Skin of body (tissue), 2 donors: ENCODE results near the gene BMPER. TPM values are rescaled to one million over a fixed set of nuclear protein-coding genes. Genes with fewer than 3 reads are reported as not detected.
A peak's percentile ranks its signal among the peaks of the same experiment; 100 is the strongest.

Experiments
- DNase-seq: peaks from one replicate; lab custom pipeline; 2025; lab: John Stamatoyannopoulos, UW
- total RNA-seq: library from RNA; depleted of rRNA; stranded (reverse); fragments of >200 nt; gene quantifications from one replicate; pipeline ENCODE4 v1.2.3, GENCODE V29; 2014

The BMPER gene
- total RNA-seq: 13.3 TPM

DNA sequence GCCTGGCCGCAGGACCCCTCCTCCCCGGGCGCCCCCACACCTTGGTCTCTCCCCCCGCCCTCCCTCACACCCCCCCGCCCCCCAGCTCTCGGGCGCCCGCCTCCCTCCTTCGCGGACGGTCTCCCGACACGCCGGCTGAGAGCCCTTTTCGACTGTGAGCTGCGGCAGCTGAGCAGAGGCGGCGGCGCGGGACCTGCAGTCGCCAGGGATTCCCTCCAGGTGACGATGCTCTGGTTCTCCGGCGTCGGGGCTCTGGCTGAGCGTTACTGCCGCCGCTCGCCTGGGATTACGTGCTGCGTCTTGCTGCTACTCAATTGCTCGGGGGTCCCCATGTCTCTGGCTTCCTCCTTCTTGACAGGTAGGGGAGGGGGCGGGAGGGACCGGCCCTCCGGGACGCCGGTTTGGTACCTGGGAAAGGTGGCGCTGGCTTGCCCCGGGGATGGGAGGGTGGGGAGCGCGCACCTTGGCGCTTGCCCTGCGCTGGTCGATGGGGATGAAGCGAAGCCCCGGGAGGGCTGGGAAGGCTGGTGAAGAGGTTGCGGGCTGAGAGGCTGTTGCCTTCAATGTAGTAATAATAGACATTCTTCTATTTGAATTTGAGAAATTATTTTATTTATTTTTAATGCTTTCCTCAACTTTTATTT is at the start of gene BMPER:
Gene BMPER (plus strand): TSS at position 151 of the 644 bp plus-strand sequence. CDS start 75 bp downstream, at position 226.
- DNase-seq: no peak

DNA sequence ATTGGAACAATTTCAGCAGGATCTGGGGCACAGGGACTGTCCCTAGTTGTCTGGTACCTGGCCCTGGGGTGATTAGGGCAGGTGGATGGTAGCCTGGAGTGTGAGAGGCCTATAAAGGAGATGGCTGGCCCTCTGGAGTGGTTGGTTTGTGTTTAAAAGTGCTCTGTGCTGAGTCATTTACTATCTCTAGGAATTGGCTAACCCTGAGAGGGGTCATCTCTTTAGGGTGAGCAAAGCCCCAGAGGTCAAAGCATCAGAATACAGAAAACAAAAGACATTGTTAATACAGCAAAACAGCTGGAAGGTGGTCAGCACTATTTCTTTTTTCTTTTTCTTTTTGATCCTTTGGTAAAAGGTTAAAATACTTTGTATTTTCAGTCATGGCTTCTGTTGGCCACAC is 43.4 kb upstream of the BMPER start:
- DNase-seq: no peak

DNA sequence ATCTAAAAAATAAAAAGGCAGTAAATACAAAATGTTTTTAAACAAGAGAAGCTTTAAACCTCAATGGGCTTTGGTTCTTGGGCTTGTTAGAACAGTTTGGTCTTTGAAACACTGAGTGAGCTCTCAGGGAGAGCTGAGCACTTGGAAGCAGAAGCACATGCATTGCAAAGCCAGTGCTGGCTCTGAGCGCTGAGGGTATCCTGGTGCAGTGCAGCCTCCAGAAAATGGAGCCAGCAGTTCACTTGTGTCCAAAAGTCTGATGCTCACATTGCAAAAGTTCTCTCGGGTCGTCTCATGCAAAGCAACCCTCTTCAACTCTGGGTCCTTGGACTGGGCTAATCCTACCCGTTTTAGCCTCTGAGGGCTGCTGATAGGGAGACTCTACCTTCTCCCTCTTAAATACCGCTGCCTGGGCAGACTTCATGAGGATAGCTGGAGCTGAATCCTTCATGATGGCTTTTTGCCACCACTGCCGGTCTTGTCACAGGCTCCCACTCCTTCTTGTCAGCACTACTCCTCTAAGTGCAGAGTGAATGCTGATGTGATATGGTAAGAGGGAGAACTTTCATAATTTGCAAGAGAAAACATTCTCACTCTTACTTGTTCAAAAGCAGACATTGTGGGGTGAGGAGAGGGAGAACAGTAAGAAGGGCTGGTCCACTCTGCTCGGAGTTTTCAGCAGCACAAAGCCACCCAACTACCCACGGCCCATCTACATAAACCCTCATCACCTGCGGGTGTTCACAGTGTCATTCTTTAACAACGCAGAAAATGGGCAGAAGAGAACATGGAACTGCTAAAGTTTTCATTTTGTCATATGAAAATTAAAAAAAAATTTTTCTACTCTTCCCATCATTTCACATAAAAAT is 42.2 kb upstream of the BMPER start:
- no peak for DNase-seq

DNA sequence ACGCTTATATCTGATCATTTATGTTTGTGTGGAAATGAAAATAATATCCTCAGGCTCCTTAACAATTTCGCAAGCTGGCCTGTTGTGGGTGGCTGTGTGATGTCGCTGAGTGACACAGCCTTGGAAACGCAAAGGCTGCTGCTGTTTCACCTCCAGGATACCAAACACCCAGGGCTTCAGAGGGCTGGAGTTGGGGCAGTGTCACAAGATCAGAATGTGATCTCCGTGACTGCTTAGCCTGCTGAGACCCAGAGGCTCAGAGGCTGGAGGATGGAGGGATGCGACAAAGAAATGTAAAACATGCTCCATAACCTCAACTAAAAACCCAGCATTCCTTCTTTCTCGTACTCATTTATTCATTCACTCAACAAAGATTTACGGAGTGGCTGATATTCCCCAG is 37.2 kb upstream of the BMPER start:
- DNase-seq: no peak

DNA sequence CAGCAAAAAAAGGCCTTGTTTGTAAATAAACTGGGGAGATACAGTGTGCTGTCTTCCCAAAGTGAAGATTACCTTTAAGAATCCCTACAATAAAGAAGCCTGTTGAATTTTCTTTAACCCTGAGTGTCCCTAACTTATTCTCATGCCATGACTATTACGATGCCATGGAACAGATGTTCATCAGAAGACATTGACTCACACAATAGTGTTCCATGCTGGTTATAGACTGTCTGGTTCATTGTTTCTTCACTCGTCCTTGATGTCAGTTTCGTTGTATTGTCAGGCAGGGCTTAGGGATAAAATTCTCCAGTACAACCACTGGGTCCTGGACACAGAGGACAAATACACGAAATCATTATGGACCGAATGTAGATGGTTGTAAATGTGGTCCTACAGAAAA is 36.2 kb upstream of the BMPER start:
- no peak for DNase-seq

DNA sequence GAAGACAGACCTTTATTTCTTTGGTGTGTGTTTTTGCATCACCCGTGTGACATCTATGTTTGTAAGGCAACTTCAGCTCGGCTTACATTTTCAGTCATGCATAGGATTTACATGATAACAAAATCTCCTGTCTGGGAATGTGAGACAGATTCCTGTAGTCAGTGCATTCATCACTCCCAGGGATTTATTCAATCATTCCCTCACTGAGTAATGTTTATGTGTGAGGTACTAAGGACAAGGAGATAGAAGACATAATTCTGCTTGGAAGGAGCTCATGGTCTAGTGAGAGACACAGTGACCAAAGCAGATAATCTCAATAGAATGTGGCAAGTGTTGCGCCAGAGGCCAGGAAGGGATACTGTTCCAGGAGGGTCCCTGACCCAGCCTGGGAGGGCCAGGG is 35.2 kb upstream of the BMPER start:
- no peak for DNase-seq

DNA sequence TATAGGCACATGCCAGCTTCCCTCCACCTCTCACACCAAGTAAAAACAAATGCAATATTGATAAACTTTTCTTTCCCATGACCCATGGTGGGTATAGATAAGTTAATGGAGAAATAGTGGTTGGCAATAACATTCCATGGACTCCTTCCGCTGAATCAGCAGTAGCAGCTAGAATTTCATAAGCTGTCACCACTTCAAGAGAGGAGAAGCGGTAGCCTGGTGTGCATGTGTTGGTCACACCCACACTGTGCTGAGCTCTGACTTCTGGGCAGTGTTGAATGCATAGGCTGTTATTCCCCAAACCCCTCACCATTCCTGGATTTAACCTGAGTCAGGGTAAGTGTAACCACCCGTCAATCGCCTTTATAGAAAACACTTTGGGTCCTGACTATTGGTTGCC is 32.5 kb upstream of the BMPER start:
- no peak for DNase-seq

DNA sequence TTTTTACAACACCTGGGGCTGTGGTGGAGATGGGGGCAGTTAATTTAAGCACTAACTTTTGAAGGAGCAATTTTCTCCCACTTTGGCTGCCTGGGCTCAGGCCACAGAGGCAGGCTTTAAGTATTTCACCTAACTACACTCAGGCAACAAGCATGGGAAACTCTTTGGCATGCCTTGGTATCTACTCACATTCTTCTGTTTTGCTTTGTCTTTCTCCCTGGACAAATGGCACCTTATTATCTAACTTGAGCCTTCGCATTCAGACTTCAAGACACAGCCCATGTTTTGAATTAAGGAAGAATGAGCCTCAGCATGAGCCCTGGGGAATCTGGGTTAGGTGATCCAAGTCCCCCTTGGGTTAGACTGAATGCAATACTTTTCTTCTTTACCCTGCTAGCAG is 31.8 kb upstream of the BMPER start:
- DNase-seq: no peak

DNA sequence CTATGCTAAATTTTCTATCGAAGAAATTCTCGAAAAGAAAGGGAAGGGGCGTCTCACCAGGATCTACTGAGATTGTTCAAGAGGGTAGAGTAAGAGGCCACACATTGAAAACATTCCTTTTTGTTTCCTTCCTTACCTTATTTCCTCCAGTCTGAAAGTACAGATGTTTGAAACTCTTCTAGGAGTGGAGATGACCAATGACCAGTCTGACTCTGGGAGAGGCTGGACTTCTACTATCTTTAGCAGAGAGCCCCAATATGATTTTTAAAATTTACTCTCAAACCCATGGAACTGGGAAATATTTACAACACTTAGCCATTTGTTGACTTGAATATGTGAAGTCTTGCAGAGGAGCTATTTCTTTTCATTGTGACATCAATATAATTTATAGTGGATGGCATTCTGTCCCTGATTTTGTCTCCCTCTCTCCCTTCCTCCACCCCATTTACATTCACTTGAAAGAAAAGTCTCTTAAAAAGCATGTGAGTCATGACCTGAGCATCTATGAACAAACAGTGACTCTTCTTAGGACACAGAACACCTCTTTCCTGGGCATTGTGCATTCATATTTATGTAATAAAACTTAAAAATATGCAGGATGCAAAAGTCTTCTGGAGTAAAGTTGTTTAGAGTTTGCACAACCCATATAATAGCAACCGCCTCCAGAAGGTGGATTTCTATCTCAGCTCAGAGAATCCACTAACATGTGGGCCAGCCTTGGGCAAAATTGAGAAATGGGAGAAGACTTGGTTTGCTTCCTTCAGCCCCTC is 31.2 kb upstream of the BMPER start:
- no peak for DNase-seq

DNA sequence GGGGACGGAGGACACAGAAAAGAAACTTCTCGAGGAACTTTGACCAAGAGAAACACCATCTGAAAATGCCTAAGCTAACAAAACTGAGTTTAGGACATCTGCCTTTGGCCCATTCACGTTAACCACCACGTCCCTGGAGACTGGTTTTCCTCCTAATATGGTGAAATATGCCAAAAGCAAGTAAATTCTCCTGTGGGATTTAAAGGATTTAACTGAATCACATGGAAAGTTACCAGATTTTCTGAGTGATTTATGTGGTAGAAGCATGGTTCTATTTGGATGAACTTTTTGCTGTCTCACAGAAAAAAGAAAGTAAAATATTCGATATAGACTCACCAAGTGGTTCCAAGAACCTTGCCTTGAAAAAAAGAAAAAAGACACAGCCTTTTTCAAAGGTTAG is 30.4 kb upstream of the BMPER start:
- DNase-seq: peak; percentile 48

DNA sequence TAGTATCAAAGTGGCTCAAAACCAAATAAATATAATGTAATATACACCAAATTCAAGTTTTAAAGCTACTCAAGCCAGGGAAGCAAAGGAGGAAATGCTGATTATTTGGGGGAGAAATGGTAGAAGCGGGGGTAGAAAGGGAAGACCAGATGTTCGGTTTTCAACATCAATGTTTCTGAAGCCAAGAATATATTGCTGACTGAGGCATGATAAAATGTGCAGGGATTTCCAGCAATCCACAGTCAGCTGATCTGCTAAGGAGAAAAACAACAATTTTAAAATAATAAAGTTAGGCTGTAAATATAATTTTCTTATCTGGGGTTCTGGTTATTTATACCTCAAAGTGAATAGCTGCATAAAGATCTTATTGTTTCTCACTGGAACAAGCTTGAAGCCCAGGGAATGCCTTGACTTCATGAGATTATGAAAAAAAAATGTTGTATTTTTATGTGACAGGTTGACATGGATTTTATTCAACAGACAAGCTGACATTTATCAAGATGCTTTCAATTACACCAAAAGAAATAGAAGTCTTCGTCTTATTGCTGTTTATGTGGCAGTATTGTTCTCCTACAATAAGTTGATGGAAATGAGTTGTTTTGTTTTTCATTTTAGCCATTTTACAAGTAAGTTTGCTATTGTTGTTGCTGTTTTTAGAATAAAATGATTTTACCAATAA is 28.6 kb upstream of the BMPER start:
- DNase-seq: peak; percentile 39

DNA sequence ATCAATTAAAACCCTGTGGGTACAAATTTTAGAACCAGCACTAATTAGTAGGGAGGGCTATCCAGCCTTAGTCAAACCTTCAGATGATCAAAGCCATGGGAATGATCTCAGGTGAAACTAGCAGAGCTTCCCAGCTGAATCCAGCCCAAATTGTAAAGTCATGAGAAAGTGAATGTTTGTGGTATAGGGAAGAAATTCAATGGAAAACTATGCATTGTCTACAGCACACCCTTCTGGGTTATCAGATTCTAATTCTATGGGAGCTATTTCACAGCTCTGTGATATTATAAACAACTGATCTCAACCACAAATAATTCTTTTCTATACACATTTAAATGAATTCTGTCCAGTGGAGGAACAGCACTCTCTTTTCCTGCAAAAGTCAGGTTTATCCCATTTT is 24.6 kb upstream of the BMPER start:
- no peak for DNase-seq

DNA sequence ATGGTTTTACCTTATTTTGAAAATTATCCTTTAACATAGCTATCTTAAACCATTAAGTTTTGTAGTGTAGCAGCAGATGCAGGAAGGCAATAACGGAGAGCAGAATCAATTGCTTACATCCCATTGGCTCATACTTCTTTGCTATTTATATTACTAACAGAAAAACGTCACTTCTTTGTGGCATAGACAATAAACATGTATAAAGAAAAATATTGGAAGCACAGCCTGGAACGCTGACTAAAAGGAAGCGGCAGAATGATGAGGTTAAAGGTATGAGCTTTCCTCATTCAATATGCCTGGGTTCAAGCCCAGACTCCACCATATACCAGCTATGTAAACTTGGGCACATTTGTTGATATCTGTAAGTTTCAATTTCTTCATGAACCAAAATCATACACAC is 24.0 kb upstream of the BMPER start:
- DNase-seq: no peak

DNA sequence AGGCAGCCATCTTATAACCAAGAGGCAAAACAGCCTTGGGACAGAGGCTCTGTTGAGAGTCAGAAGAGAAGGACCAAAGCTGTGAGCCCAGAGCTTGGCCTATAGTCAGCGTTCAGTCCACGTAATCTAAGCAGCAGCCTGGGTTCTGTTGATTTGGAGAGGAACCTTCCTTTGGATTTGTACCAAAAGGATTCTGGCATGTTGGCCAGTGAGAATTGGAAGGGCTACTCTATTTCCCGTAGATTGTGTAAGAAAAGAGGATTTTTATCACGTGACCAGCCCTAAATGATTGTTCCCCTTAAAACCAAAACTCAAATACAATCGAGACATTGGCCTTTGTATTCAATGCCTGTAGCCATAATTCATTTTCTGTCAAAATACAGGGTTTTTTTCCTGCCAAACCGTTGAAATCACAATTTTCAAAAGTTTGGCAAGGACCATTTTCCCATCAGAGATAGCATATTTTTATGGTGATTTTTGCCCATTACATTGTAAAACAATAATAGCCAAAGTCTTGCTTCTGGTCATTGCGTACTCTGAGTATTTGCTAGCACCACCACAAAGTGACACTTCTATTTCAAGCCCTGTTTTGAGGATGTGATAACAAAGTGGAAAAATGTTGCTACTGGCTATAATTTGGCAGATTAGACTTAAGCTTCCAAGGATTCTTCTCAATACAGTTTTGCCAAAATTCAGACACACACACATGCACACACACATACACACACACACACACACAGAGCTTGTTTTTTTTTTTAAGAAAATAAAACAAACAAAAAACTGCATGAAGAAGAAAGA is 23.1 kb upstream of the BMPER start:
- no peak for DNase-seq

DNA sequence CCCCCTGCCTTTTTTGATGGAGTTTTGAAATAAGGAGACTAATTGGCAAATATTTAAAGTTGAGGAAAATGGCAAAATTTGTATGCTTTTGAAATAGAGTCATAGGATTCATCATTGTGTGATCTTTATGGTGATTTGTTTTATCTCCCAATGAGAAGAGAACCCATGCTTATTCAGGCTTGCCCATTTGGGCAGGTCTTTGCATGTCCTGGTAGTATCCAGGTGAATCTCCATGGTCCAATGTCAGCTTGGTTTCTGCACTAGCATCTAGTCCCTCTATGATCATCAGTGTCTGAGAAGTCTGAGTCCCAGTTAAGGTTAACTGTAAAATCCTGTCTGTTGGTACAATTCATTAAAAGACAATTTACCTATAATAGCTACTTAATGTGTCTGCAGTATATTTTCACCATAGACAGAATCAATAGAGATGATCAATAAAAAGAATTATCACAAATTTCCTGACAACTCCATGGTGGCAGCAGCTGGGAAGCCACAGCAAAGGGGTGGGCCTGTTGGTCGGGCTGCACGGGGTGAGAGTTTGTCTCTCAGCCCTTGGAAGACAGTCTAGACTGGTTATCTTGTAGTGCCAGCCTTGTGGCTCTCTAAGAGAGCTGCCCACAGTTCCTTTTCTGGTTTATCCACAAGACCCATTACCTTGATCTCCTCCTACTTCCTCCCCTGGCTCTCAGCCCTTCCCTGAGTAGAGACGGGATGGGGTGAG is 22.2 kb upstream of the BMPER start:
- DNase-seq: no peak

DNA sequence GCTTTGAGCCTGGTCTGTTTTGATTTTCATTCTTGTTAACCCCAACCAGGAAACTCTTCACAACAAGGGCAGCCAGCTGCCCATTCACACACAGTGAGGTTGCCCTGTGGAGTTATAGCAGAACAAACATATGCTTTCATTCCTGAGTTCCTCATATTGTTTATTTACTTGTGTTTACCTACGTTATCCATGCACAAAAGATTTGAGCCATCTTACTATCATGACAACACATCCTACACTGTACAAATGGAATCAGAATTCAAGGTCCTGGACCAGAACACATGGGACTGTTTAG is 21.7 kb upstream of the BMPER start:
- no peak for DNase-seq

DNA sequence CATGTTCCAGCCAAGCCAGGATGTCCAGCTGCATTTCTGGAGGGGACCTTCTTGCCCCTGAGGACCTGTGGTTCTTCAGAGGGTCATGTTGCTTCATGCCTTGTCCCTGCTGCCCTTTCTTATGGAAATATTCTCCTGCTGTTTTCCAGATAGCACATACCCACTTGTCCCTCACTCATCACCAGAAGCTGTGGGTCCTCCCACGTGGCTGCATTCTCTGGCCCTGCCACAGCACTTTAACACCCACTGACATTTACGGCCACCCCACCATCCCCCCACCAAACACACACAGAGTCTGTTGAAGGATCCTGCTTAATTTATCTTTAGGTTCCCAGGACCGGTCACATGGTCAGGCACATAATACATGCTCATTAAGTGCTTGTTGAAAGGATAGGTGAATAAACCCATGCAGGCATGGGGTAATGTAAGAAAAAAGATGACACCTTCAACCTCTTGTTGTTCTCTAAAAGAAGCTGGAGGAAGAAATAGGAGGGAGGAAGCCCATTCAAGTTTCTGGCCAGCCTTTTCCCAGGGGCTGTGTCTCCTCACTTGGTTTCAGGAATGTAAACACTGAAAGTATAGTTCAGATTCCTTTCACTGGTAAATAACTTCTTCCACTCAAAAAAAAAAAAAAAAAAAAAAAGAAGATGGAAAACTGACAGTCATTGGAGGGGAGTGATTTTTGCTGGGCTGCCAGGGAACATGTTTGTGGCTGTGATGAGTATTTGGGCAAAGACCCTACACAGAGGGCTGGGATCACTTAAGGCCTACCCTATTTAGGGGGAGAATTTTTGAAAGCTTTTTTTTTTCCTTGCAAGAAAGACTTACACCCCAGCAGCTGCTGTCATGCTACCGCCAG is 19.8 kb upstream of the BMPER start:
- peak; percentile 66 for DNase-seq

DNA sequence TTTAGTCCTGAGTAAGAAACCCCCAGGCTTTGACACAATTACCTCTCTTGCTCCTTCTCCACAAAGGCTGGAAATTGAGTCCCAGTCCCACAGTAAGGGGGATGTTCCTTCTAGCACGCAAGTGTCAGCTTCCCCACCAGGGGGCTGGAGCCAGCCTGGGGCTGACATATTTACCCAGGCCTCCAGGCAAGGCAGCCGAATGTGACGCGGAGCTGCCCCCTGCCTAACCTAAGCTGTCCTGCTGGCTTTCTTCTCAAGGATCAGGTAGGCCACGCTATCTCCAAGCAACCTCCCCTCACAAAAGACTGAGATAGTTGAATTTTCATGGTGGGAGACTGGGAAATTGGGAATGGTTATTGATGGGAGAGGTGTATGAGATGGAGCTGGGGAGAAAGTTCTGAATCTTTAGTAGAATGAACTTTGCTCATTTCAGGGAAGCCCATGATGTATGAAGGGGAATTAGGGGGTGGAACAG is 19.2 kb upstream of the BMPER start:
- no peak for DNase-seq

DNA sequence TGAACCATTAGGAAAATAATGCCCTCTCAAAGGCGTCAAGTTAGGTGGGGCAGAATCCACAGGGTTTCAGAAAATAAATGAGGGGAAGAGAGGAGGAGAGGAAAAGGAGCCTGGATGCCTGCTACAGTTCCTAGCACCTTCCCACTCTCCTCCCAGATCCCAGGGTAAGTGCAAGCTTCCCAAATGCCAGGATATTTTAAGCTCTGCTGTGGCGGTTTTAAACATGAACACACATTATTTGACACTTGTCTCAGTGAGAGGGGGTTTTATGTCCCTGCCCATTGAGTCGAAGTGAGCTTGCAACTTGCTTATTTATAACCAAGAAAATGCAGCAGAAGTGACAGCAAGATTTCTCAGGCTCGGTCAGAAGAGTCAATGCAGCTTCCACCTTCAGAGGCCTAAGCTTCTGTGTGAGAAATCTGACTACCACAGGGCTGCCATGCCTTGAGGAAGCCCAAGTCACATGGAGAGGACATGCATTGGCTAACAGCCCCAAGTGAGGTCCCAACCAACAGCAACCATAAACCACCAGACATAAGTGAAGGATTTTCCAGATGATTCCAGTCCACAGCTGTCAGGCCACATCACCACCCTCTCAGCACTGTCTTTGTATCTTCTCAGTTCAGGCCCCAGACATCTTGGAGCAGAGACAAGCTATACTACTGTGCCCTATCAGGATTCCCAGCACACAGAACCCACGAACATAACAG is 17.9 kb upstream of the BMPER start:
- no peak for DNase-seq
